Lower lobe of right lung (tissue), 2 donors: ENCODE data around the gene MDM4. TPM values are rescaled to one million over a fixed set of nuclear protein-coding genes. Genes with fewer than 3 reads are reported as not detected.
A peak's percentile ranks its signal among the peaks of the same experiment; 100 is the strongest.

ENCODE experiments used
- ATAC-seq, 2 donors: fragments of 200-7000 bp; cut with Tn5 transposase; one replicate each; pipeline ENCODE4 v1.9.1; 2020 to 2022; ENCODE audit warnings: mild to moderate bottlenecking in 2 of 2, moderate library complexity in 2 of 2
- DNase-seq: peaks from one replicate; pipeline ENCODE4 v3.0.0-alpha.2; 2020
- H3K27ac ChIP-seq: fragments of 200-600 bp; one replicate; pipeline ENCODE4 v1.8.0; 2022
- H3K27me3 ChIP-seq: fragments of 200-600 bp; one replicate; pipeline ENCODE4 v1.8.0; 2022; ENCODE audit warnings: low read depth
- H3K36me3 ChIP-seq: fragments of 200-600 bp; one replicate; pipeline ENCODE4 v1.8.0; 2022; ENCODE audit warnings: mild to moderate bottlenecking
- H3K4me1 ChIP-seq: fragments of 200-600 bp; one replicate; pipeline ENCODE4 v1.8.0; 2022
- H3K4me3 ChIP-seq: fragments of 200-600 bp; one replicate; pipeline ENCODE4 v1.8.0; 2022; ENCODE audit warnings: mild to moderate bottlenecking
- H3K9me3 ChIP-seq: fragments of 200-600 bp; one replicate; pipeline ENCODE4 v1.8.0; 2022
- CTCF ChIP-seq: fragments of 200-600 bp; IDR thresholded peaks from one replicate; pipeline ENCODE4 v1.8.0; 2022; ENCODE audit warnings: antibody characterized with exemption, mild to moderate bottlenecking
- intact Hi-C: fragments of 100-400 bp; cut with DNase I; formaldehyde crosslinking; loops from one replicate; pipeline ENCODE4 v1.11.0; 2022
- total RNA-seq: library from RNA; stranded (reverse); fragmentation: NEBNext Ultra II Directional; extraction: Animal tissue kit (Norgen Biotek cat#: 25700); gene quantifications from one replicate; pipeline ENCODE4 v1.2.1, GENCODE V29; 2021
- donor health status: DM: no; HTN: yes; CAD: no; lungs with severe emphysema.

MDM4 gene
- total RNA-seq, 1 donor from 2014 or later = 77.9 TPM

GRCh38 chr1:204576422-204576821 is 60.2 kb downstream of the MDM4 start:
- intact Hi-C loops = no loop called here
- no peaks in the 10 kb centered on the region for H3K27me3 ChIP-seq

GRCh38 chr1:204577794-204578478 is 61.7 kb downstream of the MDM4 start:
- intact Hi-C loops = no loop called here
- H3K9me3 ChIP-seq = no peaks in the 10 kb centered on the region
- no peak overlapping the region for H3K4me3 ChIP-seq
- H3K27me3 ChIP-seq = no peaks in the 10 kb centered on the region
- no peak for TF ChIP-seq CTCF
- H3K36me3 ChIP-seq = peaks cover 5% of the 10 kb centered on the region
- H3K4me1 ChIP-seq = peaks cover 15% of the 10 kb centered on the region
- DNase-seq (no peak), ATAC-seq (no peak)
- H3K27ac ChIP-seq = peak overlapping the region; percentile 49

More at GRCh38 chr1:204576422-204576821, 60.2 kb downstream of the MDM4 start:
- peaks cover 15% of the 10 kb centered on the region for H3K4me1 ChIP-seq
- no peaks in the 10 kb centered on the region for H3K9me3 ChIP-seq
- peaks cover 9% of the 10 kb centered on the region for H3K36me3 ChIP-seq
- no peak overlapping the region for H3K27ac ChIP-seq
- DNase-seq (no peak), ATAC-seq (no peak)
- no peak overlapping the region for H3K4me3 ChIP-seq
- no peak for TF ChIP-seq CTCF

- Histone ChIP-seq H3K4me1 (peaks cover 15% of the 10 kb centered on the region), H3K27me3 (no peaks in the 10 kb centered on the region), H3K4me3 (peak overlapping the region; percentile 37), H3K36me3 (no peaks in the 10 kb centered on the region), H3K27ac (peak overlapping the region; percentile 49), H3K9me3 (no peaks in the 10 kb centered on the region)
- TF ChIP-seq CTCF = no peak
- DNase-seq = no peak
- intact Hi-C loops = no loop called here
- ATAC-seq = peak; percentile 37 to 52
Measured at GRCh38 chr1:204578867-204579664, 62.9 kb downstream of the MDM4 start.

DNA sequence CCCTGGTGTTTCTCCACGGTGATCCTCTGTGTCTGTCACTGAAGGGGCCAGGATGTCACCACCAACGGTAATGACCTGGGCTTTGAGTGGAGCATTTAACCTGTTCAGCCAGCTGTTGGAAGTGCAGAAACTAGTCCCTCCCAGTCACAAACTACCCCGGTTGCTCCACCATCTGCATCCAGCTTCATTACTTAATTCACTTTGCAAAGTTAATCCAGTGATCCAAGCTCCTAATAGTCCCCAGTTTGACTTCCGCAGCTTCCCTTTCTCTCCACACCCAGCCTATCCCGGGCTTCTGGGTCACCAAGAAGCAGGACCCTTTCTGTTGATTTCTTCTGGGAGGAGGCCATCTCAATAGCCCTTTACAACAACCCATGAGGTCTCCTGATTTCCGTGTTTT is 63.5 kb downstream of the MDM4 start:
- peaks cover 15% of the 10 kb centered on the region for H3K4me1 ChIP-seq
- no peak overlapping the region for H3K27ac ChIP-seq
- no peak for TF ChIP-seq CTCF
- intact Hi-C loops = no loop called here
- H3K36me3 ChIP-seq = no peaks in the 10 kb centered on the region
- ATAC-seq (no peak), DNase-seq (no peak)
- no peaks in the 10 kb centered on the region for H3K9me3 ChIP-seq
- no peaks in the 10 kb centered on the region for H3K27me3 ChIP-seq
- no peak overlapping the region for H3K4me3 ChIP-seq

GRCh38 chr1:204580862-204581261 is 64.7 kb downstream of the MDM4 start:
- Histone ChIP-seq H3K36me3 (no peaks in the 10 kb centered on the region), H3K4me3 (no peak overlapping the region), H3K4me1 (peaks cover 15% of the 10 kb centered on the region), H3K27ac (no peak overlapping the region), H3K27me3 (no peaks in the 10 kb centered on the region), H3K9me3 (no peaks in the 10 kb centered on the region)
- intact Hi-C loops = no loop called here
- DNase-seq = no peak
- ATAC-seq = no peak
- no peak for TF ChIP-seq CTCF
